Neural progenitor cell (in vitro differentiated cells): ENCODE data around the gene IGFL1.

Experiments used
- CTCF ChIP-seq: fragments of 200-600 bp; sonication (generic); IDR thresholded peaks from 2 replicates; pipeline ENCODE4 v1.5.1; 2017; ENCODE audit warnings: antibody characterized with exemption, mild to moderate bottlenecking
- EZH2 ChIP-seq: fragments of 200-600 bp; sonication (generic); IDR thresholded peaks from 2 replicates; pipeline ENCODE4 v1.6.1; 2017; ENCODE audit warnings: antibody characterized with exemption, mild to moderate bottlenecking, moderate library complexity

- no peak for TF ChIP-seq CTCF
- TF ChIP-seq EZH2, result no peak
Measured at GRCh38 chr19:46270521-46271256, 41.1 kb downstream of the IGFL1 start.
